ENCODE data around the gene F2RL3. TPM values are rescaled to one million over a fixed set of nuclear protein-coding genes. Genes with fewer than 3 reads are reported as not detected.

F2RL3 gene
- total RNA-seq, 1 donor from 2014 or later: 0.49 TPM

GRCh38 chr19:16895467-16896145, 6.8 kb downstream of the F2RL3 start:
- DNase-seq: no peak

- no peak for DNase-seq
Measured at GRCh38 chr19:16896146-16897028, 7.6 kb downstream of the F2RL3 start.

- peak; percentile 81 for DNase-seq
Measured at GRCh38 chr19:16897029-16897855, 8.4 kb downstream of the F2RL3 start.

GRCh38 chr19:16897856-16898161, 9.0 kb downstream of the F2RL3 start:
- DNase-seq: no peak

- no peak for DNase-seq
Measured at GRCh38 chr19:16898361-16899015, 9.7 kb downstream of the F2RL3 start.

GRCh38 chr19:16899566-16900075, 10.8 kb downstream of the F2RL3 start:
- no peak for DNase-seq

GRCh38 chr19:16901491-16902175, 12.8 kb downstream of the F2RL3 start:
- no peak for DNase-seq

- DNase-seq: no peak
Measured at GRCh38 chr19:16902545-16902944, 13.7 kb downstream of the F2RL3 start.

- no peak for DNase-seq
Measured at GRCh38 chr19:16903347-16903746, 14.5 kb downstream of the F2RL3 start.

- DNase-seq: no peak
Measured at GRCh38 chr19:16904599-16904998, 15.8 kb downstream of the F2RL3 start.

- no peak for DNase-seq
Measured at GRCh38 chr19:16908759-16909158, 20.0 kb downstream of the F2RL3 start.

- no peak for DNase-seq
Measured at GRCh38 chr19:16911046-16911445, 22.2 kb downstream of the F2RL3 start.

- DNase-seq: no peak
Measured at GRCh38 chr19:16912780-16913179, 24.0 kb downstream of the F2RL3 start.

GRCh38 chr19:16914421-16914820, 25.6 kb downstream of the F2RL3 start:
- no peak for DNase-seq

- no peak for DNase-seq
Measured at GRCh38 chr19:16915135-16915534, 26.3 kb downstream of the F2RL3 start.

GRCh38 chr19:16915734-16916133, 26.9 kb downstream of the F2RL3 start:
- DNase-seq: no peak

GRCh38 chr19:16917401-16917800, 28.6 kb downstream of the F2RL3 start:
- no peak for DNase-seq

- no peak for DNase-seq
Measured at GRCh38 chr19:16919496-16919895, 30.7 kb downstream of the F2RL3 start.

GRCh38 chr19:16920816-16921529, 32.2 kb downstream of the F2RL3 start:
- DNase-seq: no peak

- DNase-seq: no peak
Measured at GRCh38 chr19:16921766-16922591, 33.2 kb downstream of the F2RL3 start.
